ENCODE data around the gene SHOC1.

Gene SHOC1

GRCh38 chr9:111794835-111795556 lies at the start of gene SHOC1:
Gene SHOC1, minus strand, starts transcription at chr9:111794937. Its CDS starts 3,519 bp downstream, at chr9:111791418.
- no peak within 1 kb of the TSS for H3K4me3 ChIP-seq
- no peak within 1 kb of the TSS for H3K27ac ChIP-seq
- no peak for TF ChIP-seq CTCF (IDR thresholded peaks at IDR 0.05)
- DNase-seq (ENCODE audit: low spot score): no peak

- TF ChIP-seq CTCF (IDR thresholded peaks at IDR 0.05): no peak
- Histone ChIP-seq H3K4me3 (no peak overlapping the region), H3K27ac (no peak overlapping the region)
- no peak for DNase-seq (ENCODE audit: low spot score)
Observed at GRCh38 chr9:111843971-111844370, 49.2 kb upstream of the SHOC1 start.

GRCh38 chr9:111842313-111842712 lies 47.6 kb upstream of the SHOC1 start:
- TF ChIP-seq CTCF (IDR thresholded peaks at IDR 0.05): no peak
- H3K27ac ChIP-seq: no peak overlapping the region
- H3K4me3 ChIP-seq: no peak overlapping the region
- no peak for DNase-seq (ENCODE audit: low spot score)

GRCh38 chr9:111840442-111840841 lies 45.7 kb upstream of the SHOC1 start:
- no peak for DNase-seq (ENCODE audit: low spot score)
- no peak for TF ChIP-seq CTCF (IDR thresholded peaks at IDR 0.05)
- Histone ChIP-seq H3K27ac (no peak overlapping the region), H3K4me3 (no peak overlapping the region)

GRCh38 chr9:111839987-111840386 lies 45.2 kb upstream of the SHOC1 start:
- TF ChIP-seq CTCF (IDR thresholded peaks at IDR 0.05): no peak
- H3K27ac ChIP-seq: no peak overlapping the region
- DNase-seq (ENCODE audit: low spot score): no peak
- H3K4me3 ChIP-seq: no peak overlapping the region

- no peak for TF ChIP-seq CTCF (IDR thresholded peaks at IDR 0.05)
- no peak overlapping the region for H3K4me3 ChIP-seq
- no peak for DNase-seq (ENCODE audit: low spot score)
- H3K27ac ChIP-seq: no peak overlapping the region
Observed at GRCh38 chr9:111839387-111839786, 44.6 kb upstream of the SHOC1 start.

GRCh38 chr9:111838439-111838838 lies 43.7 kb upstream of the SHOC1 start:
- DNase-seq (ENCODE audit: low spot score): no peak
- TF ChIP-seq CTCF (IDR thresholded peaks at IDR 0.05): no peak
- Histone ChIP-seq H3K4me3 (no peak overlapping the region), H3K27ac (no peak overlapping the region)

All from coronary artery (tissue), 2 donors.